VCaP (cell line): ENCODE results near the gene WASF2.
A peak's percentile ranks its signal among the peaks of the same experiment; 100 is the strongest.

Experiments used
- H3K27ac ChIP-seq: fragments of 450-650 bp; 2 replicates; pipeline ENCODE4 v1.5.1; 2017
- TF ChIP-seq, protein P1 (sequence below): fragments of 450-650 bp; conservative IDR thresholded peaks from 2 replicates; pipeline ENCODE4 v1.5.1; 2017; ENCODE audit warnings: mild to moderate bottlenecking, moderate library complexity

Gene WASF2

GRCh38 chr1:27530192-27530591, 40.2 kb upstream of the WASF2 start:
- peak overlapping the region; percentile 97; the same call in 1 of the 2 replicates for H3K27ac ChIP-seq
- TF ChIP-seq, protein P1, sequence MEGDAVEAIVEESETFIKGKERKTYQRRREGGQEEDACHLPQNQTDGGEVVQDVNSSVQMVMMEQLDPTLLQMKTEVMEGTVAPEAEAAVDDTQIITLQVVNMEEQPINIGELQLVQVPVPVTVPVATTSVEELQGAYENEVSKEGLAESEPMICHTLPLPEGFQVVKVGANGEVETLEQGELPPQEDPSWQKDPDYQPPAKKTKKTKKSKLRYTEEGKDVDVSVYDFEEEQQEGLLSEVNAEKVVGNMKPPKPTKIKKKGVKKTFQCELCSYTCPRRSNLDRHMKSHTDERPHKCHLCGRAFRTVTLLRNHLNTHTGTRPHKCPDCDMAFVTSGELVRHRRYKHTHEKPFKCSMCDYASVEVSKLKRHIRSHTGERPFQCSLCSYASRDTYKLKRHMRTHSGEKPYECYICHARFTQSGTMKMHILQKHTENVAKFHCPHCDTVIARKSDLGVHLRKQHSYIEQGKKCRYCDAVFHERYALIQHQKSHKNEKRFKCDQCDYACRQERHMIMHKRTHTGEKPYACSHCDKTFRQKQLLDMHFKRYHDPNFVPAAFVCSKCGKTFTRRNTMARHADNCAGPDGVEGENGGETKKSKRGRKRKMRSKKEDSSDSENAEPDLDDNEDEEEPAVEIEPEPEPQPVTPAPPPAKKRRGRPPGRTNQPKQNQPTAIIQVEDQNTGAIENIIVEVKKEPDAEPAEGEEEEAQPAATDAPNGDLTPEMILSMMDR, result no peak

DNA sequence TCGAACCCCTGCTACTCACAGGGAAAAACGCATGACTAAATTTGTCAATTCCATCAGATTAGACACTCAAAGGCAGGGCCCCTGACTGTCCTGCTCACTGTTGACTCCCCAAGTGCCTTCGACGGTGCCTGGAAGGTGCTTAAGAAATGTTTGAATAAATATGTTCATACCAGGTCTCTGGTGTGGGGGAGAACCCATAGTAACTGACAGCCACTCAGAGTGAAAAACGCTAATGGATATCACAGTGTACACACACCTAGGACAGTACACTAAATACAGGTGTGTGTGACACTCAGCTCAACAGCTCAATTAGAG, 39.7 kb upstream of the WASF2 start:
- TF ChIP-seq, protein P1, result no peak
- peak overlapping the region; percentile 97 for H3K27ac ChIP-seq

DNA sequence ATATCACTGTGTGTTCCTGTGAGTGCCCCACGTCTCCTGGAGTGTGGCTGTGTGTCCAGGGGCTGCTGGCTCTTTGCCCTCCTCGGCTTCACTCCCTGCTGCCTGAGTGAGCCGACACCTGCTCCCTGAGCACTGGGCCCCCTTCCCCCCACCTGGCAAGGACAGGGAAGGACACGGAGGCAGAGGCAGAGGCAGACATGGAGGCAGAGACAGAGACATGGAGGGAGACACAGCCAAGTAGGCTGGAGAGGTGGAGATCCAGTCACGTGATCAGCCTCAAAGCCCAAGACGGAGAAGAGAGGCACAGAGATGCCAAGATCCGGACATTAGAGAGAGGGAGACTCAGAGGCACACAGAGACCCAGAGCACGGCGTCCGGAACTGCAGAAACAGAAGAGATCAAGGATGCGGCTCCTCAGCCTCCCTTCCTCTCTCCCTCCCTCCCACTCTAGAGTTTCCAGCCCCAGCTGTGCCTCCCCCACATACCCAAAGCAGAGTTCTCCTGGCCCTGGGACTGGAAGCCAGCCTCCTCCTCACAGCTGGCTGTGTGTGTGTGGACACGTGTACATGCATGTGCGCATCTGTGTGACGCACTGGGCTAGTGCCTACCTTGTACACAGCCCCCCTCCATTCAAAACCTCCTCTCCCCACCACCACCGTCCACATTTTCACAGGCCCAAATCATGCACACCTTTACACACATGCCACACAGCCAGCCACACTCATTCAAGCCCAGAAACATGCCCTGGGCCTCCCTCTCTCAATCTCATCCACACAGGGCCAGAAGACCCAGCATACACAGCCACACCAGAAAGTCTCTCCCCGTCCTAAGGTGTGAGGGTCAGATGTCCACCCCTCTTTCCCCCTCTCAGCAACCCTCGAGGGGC, 39.1 kb upstream of the WASF2 start:
- H3K27ac ChIP-seq, result peak overlapping the region; percentile 97
- TF ChIP-seq, protein P1, result no peak

DNA sequence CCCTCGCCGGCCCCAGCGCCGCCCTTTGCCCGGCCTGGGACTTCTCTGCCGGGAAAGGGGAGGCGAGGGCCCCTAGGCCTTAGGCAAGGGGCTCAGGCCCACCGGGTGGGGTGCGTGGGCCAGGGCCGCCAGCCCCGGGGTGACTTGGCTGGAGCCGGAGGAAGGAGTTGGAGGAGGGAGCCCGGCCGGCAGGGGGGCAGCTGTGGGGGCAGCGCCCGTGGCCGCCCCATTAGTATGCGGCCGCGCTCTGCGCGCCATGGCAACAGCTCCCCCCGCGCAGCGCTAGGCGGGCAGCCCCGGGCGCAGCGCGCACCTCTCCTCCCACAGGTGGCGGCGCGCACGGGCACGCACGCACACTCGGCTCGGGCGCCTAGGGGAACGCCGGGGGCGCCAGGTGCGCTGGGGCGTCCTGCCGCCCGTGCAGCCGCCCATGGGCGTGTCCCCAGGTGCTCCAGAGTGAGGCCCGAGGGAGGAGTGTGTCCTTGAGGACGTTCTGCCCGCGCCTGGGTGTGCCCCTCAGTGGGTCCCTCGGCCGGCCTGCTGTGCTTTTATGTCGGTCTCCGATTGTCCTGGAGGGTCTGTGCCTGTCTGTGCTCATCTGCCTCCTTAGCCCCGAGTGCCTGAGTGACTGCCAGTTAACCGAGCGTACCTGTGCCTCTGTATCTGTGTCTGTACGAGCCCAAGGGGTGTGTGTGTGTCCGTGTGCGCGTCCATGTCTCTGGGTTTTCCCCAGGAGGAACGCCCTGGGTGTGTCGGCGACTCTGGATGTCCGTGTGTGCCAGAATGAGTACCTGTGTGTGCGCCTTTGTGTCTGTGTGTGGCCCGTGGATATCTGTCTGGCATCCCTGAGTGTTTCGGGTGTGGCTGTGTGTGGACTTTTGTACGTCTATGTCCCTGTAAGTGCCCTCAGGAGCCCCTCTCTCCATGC, 38.2 kb upstream of the WASF2 start:
- TF ChIP-seq, protein P1, result peak; percentile 17; the same call in 1 of the 2 replicates
- peak overlapping the region; percentile 97 for H3K27ac ChIP-seq

DNA sequence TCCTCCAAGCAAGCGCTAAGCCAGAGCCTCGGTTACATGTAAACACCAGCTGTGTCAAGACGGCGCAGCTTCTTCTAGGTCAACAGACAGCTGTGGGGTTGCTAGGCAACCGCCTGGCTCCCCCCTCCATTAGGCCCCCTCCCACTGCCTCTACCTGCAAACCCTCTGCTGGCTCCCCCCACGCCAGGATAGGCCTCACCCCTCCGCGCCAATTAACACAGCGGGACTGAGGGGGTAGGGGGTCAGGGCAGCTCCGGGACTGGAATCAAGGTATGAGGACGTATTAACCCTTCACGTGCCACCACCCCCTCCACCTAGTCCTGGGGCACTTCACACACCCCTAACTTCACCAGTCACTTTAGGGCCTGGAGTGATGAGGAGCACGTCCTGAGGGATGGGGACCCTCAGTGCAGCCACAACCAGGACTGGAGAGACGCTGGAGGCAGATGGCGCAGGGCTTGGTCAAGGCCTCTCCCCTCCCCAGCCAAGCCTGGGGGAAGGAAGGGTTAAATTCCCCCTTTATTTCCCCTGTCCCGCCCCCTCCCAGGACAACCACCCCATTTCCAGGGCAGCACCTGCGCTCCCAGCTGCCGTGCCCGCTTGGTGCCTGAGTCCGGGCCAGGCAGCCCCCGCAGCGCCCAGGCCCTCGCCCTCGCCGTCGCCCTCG, 37.4 kb upstream of the WASF2 start:
- peak overlapping the region; percentile 97 for H3K27ac ChIP-seq
- TF ChIP-seq, protein P1, result no peak

DNA sequence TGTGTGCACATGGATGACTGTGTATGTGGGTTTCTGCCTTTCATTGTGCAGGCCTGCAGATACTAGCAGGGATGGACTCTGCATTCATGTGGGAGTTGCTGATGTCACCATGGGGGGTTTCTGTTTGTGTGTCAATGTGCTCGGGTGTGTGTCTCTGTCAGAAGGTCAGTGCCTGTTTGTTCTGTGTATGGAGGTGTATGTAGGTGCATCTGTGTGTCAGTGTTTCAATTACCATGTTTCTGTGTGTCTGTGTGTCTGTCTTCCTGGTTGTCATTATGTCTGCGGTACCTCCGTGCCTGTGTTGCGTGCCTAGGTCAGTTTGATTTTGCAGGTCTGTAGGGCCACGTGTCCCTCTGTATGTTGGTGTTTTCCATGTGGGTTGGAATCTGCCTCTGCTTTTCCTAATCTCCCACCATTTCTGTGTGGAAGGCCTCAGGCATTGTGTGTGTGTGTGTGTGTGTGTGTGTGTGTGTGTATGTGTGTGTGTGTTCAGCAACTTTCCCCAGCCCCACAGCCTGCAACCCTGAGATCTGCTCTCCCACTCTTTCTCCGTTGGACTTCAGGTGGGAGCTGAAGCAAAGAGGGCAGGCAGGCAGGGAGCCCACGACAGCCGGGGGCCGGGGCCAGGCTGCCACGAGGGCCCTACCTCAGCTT, 36.7 kb upstream of the WASF2 start:
- peak overlapping the region; percentile 97 for H3K27ac ChIP-seq
- TF ChIP-seq, protein P1, result no peak
